H1 (cell line): ENCODE results near the gene ABHD13. TPM values are rescaled to one million over a fixed set of nuclear protein-coding genes. Genes with fewer than 3 reads are reported as not detected.

Experiments
- CTCF ChIA-PET: fragments of 300-600 bp; sonication (Branson Sonifier 250); formaldehyde crosslinking; loops from one replicate; lab custom pipeline; 2021; ENCODE audit not compliant: partially characterized antibody; lab: Charles Lee
- POLR2A ChIA-PET: fragments of 300-600 bp; sonication (Branson Sonifier 250); formaldehyde crosslinking; loops from one replicate; lab custom pipeline; 2021; ENCODE audit warnings: inconsistent platforms; ENCODE audit not compliant: partially characterized antibody; lab: Charles Lee
- DNase-seq, 2 experiments: peaks; one replicate each; pipeline versions ENCODE4 v3.0.0 to v3.0.0-alpha.2; 2010 to 2022; ENCODE audit warnings: low spot score in 2 of 2, low read depth in 1 of 2, mixed read lengths in 1 of 2
- FAIRE-seq: peaks from 2 replicates; lab custom pipeline; 2011; peaks lifted over from hg19 to GRCh38; lab: Jason Lieb, UNC
- H2AFZ ChIP-seq: 2 replicates; pipeline ENCODE4 v1.8.1; 2012; ENCODE audit warnings: low read length, inconsistent platforms
- H2AK5ac ChIP-seq: 2 replicates; pipeline ENCODE4 v1.6.1; 2013; ENCODE audit warnings: low read depth, low read length
- H2BK120ac ChIP-seq: replicated peaks from 2 replicates; pipeline ENCODE3; 2013; ENCODE audit warnings: low read depth, low read length, inconsistent platforms
- H2BK12ac ChIP-seq: 2 replicates; pipeline ENCODE4 v1.6.1; 2013; ENCODE audit warnings: low read depth, low read length
- H2BK15ac ChIP-seq: 2 replicates; pipeline ENCODE4 v1.6.1; 2013; ENCODE audit warnings: low read length
- H2BK20ac ChIP-seq: 2 replicates; pipeline ENCODE4 v1.6.1; 2013; ENCODE audit warnings: low read length
- H2BK5ac ChIP-seq: 2 replicates; pipeline ENCODE4 v1.6.1; 2013; ENCODE audit warnings: low read depth, low read length
- H3K14ac ChIP-seq: 2 replicates; pipeline ENCODE4 v1.6.1; 2013; ENCODE audit warnings: inconsistent platforms; ENCODE audit not compliant: insufficient read length
- H3K18ac ChIP-seq: 2 replicates; pipeline ENCODE4 v1.6.1; 2013; ENCODE audit warnings: low read length; ENCODE audit errors: extremely low read depth
- H3K23ac ChIP-seq: 2 replicates; pipeline ENCODE4 v1.6.1; 2013; ENCODE audit warnings: inconsistent platforms; ENCODE audit not compliant: insufficient read length
- H3K23me2 ChIP-seq: 2 replicates; pipeline ENCODE4 v1.6.1; 2013; ENCODE audit warnings: low read depth, low read length
- H3K27ac ChIP-seq: 2 replicates; pipeline ENCODE4 v1.6.1; 2011; ENCODE audit warnings: low read depth, low read length, inconsistent platforms
- H3K27me3 ChIP-seq, 4 experiments: replicated peaks in 1 of 4; 1 replicate in 1 of 4; 2 replicates in 3 of 4; pipeline versions ENCODE4 v1.6.1 to v1.8.1; 2011 to 2013; ENCODE audit warnings: low read length in 3 of 4, mild to moderate bottlenecking in 3 of 4, inconsistent platforms in 2 of 4, mixed read lengths in 2 of 4, moderate library complexity in 1 of 4; ENCODE audit not compliant: control insufficient read depth in 3 of 4, insufficient read depth in 3 of 4; ENCODE audit errors: extremely low read depth in 1 of 4
- H3K36me3 ChIP-seq, 4 experiments: 2 replicates each; pipeline versions ENCODE4 v1.6.1 to v1.8.1; 2011 to 2013; ENCODE audit warnings: mild to moderate bottlenecking in 4 of 4, low read length in 3 of 4, moderate library complexity in 2 of 4, control low read depth in 1 of 4, inconsistent platforms in 1 of 4; ENCODE audit not compliant: insufficient read depth in 4 of 4, control insufficient read depth in 2 of 4
- H3K4ac ChIP-seq: replicated peaks from 2 replicates; pipeline ENCODE3; 2013; ENCODE audit warnings: low read length, low read depth, mixed read lengths, inconsistent platforms; ENCODE audit not compliant: insufficient read length
- H3K4me1 ChIP-seq, 4 experiments: replicated peaks in 1 of 4; 1 replicate in 1 of 4; 2 replicates in 3 of 4; pipeline versions ENCODE4 v1.6.1 to v1.8.1; 2011 to 2013; ENCODE audit warnings: low read length in 3 of 4, inconsistent platforms in 2 of 4, mixed read lengths in 1 of 4; ENCODE audit not compliant: insufficient read depth in 4 of 4, control insufficient read depth in 3 of 4
- H3K4me2 ChIP-seq, 2 experiments: 2 replicates each; pipeline versions ENCODE4 v1.6.1 to v1.8.1; 2011 to 2013; ENCODE audit warnings: low read depth in 2 of 2, low read length in 2 of 2, control low read depth in 1 of 2, inconsistent platforms in 1 of 2, mild to moderate bottlenecking in 1 of 2; ENCODE audit not compliant: insufficient read depth in 1 of 2
- H3K4me3 ChIP-seq, 4 experiments: fragments of 200-600, 300-600 bp in 1 of 4; sonication (generic), shearing (Covaris generic), sonication (Bioruptor Twin) in 1 of 4; 2 replicates each; pipeline versions ENCODE4 v1.5.1 to v1.8.1; 2011 to 2016; ENCODE audit warnings: low read length in 4 of 4, low read depth in 3 of 4, control low read depth in 2 of 4, inconsistent platforms in 2 of 4, mild to moderate bottlenecking in 2 of 4, mixed read lengths in 1 of 4, moderate library complexity in 1 of 4; ENCODE audit not compliant: insufficient read depth in 2 of 4; ENCODE audit errors: extremely low read depth in 1 of 4
- H3K56ac ChIP-seq: replicated peaks from 2 replicates; pipeline ENCODE3; 2013; ENCODE audit warnings: low read depth, mild to moderate bottlenecking, mixed read lengths, low read length, inconsistent platforms; ENCODE audit not compliant: insufficient read length
- H3K79me1 ChIP-seq: 2 replicates; pipeline ENCODE4 v1.6.1; 2013; ENCODE audit warnings: low read depth, low read length, control low read depth
- H3K79me2 ChIP-seq, 2 experiments: 2 replicates each; pipeline versions ENCODE4 v1.6.1 to v1.8.1; 2012 to 2013; ENCODE audit warnings: low read length in 2 of 2, mild to moderate bottlenecking in 2 of 2, inconsistent platforms in 1 of 2; ENCODE audit not compliant: insufficient read depth in 2 of 2, control insufficient read depth in 1 of 2
- H3K9ac ChIP-seq, 4 experiments: replicated peaks in 1 of 4; 1 replicate in 1 of 4; 2 replicates in 3 of 4; pipeline versions ENCODE4 v1.6.1 to v1.8.1; 2011 to 2013; ENCODE audit warnings: low read depth in 3 of 4, low read length in 3 of 4, control low read depth in 2 of 4, mild to moderate bottlenecking in 2 of 4, moderate library complexity in 2 of 4, inconsistent platforms in 1 of 4; ENCODE audit errors: extremely low read depth in 1 of 4
- H3K9me3 ChIP-seq, 2 experiments: 2 replicates each; pipeline versions ENCODE4 v1.6.1 to v1.8.1; 2012 to 2013; ENCODE audit warnings: mild to moderate bottlenecking in 2 of 2, moderate library complexity in 2 of 2, control low read depth in 1 of 2, inconsistent platforms in 1 of 2, low read depth in 1 of 2, low read length in 1 of 2, mixed read lengths in 1 of 2; ENCODE audit not compliant: insufficient read depth in 2 of 2
- H4K20me1 ChIP-seq, 2 experiments: replicated peaks in 1 of 2; 2 replicates each; pipeline versions ENCODE3 to v1.8.1; 2011 to 2013; ENCODE audit warnings: inconsistent platforms in 2 of 2, low read length in 2 of 2, mild to moderate bottlenecking in 1 of 2; ENCODE audit not compliant: insufficient read depth in 2 of 2, control insufficient read depth in 1 of 2
- H4K5ac ChIP-seq: 2 replicates; pipeline ENCODE4 v1.6.1; 2013; ENCODE audit warnings: low read length, low read depth, mixed read lengths, inconsistent platforms; ENCODE audit not compliant: insufficient read length
- H4K8ac ChIP-seq: 2 replicates; pipeline ENCODE4 v1.8.0; 2013; ENCODE audit warnings: mild to moderate bottlenecking, moderate library complexity, low read length, inconsistent platforms; ENCODE audit not compliant: insufficient read depth; ENCODE audit errors: extremely low read depth
- H4K91ac ChIP-seq: replicated peaks from 2 replicates; pipeline ENCODE3; 2013; ENCODE audit warnings: low read length, mixed read lengths, inconsistent platforms; ENCODE audit not compliant: insufficient read length
- ATF2 ChIP-seq: IDR thresholded peaks from 2 replicates; pipeline ENCODE4 v1.6.1; 2012; ENCODE audit warnings: low read length, inconsistent platforms
- BACH1 ChIP-seq: IDR thresholded peaks from 2 replicates; pipeline ENCODE4 v1.6.1; 2012; ENCODE audit warnings: low read length, improper control_type of control experiment
- BCL11A ChIP-seq, 2 experiments: IDR thresholded peaks; one replicate each; pipeline ENCODE4 v1.6.1; 2011; ENCODE audit warnings: low read depth in 2 of 2, low read length in 2 of 2, mild to moderate bottlenecking in 2 of 2
- CREB1 ChIP-seq: IDR thresholded peaks from 2 replicates; pipeline ENCODE4 v1.6.1; 2012; ENCODE audit warnings: inconsistent platforms
- RNF2 ChIP-seq: fragments of 200-900, 300-1000 bp; sonication (generic); IDR thresholded peaks from 2 replicates; pipeline ENCODE4 v1.7.1; 2016; ENCODE audit warnings: borderline replicate concordance, low read depth, mild to moderate bottlenecking, antibody characterized with exemption, low read length; ENCODE audit not compliant: poor library complexity, severe bottlenecking; ENCODE audit errors: missing control alignments
- SAP30 ChIP-seq: fragments of 300-600 bp; sonication (generic); IDR thresholded peaks from 2 replicates; pipeline ENCODE4 v1.7.1; 2012; ENCODE audit warnings: low read length, moderate library complexity, mild to moderate bottlenecking, inconsistent platforms; ENCODE audit not compliant: insufficient read depth, insufficient replicate concordance
- SP1 ChIP-seq: IDR thresholded peaks from 2 replicates; pipeline ENCODE4 v1.6.1; 2011; ENCODE audit warnings: low read depth, low read length
- WGBS, 2 experiments: shearing (Covaris generic) in 1 of 2; methylation state at CpG; one replicate each; pipeline versions ENCODE4 v1.1.6 to v1.1.7; 2013 to 2015; ENCODE audit warnings: low lambda C conversion rate in 2 of 2, mixed read lengths in 2 of 2, inconsistent platforms in 1 of 2, low coverage in 1 of 2, missing lambda C conversion rate in 1 of 2; ENCODE audit not compliant: insufficient replicate concordance in 2 of 2, insufficient coverage in 1 of 2, insufficient read length in 1 of 2; ENCODE audit errors: extremely low coverage in 1 of 2, missing lambda C conversion rate in 1 of 2; 5-methylcytosine and 5-hydroxymethylcytosine counted together
- polyA plus RNA-seq, 7 experiments: library from polyadenylated mRNA; depleted of rRNA in 3 of 7; stranded (reverse) in 5 of 7; unstranded in 2 of 7; fragments of >200 nt in 5 of 7; fragments of 200-250 nt in 2 of 7; gene quantifications; 1 replicate in 5 of 7; 2 replicates in 1 of 7; 4 replicates in 1 of 7; pipeline versions ENCODE4 v1.2.1 to v1.2.3, GENCODE V29; 2011 to 2013; ENCODE audit warnings: missing spikeins in 2 of 7, mixed read lengths in 2 of 7
- total RNA-seq: library from RNA; stranded (reverse); fragmentation: NEBNext Ultra II Directional; extraction: Animal tissue kit (Norgen Biotek cat#: 25700); gene quantifications from 2 replicates; pipeline ENCODE4 v1.2.1, GENCODE V29; 2021
- TF ChIP-seq, protein P1 (sequence below): IDR thresholded peaks from 2 replicates; pipeline ENCODE4 v1.6.1; 2012; ENCODE audit warnings: inconsistent platforms
- TF ChIP-seq, protein P2 (sequence below), 3 experiments: IDR thresholded peaks; 1 replicate in 2 of 3; 2 replicates in 1 of 3; pipeline versions ENCODE4 v1.5.1 to v1.6.1; 2011; ENCODE audit warnings: low read length in 3 of 3, mild to moderate bottlenecking in 3 of 3, inconsistent platforms in 2 of 3, low read depth in 1 of 3, moderate library complexity in 1 of 3; ENCODE audit not compliant: insufficient read depth in 1 of 3; ENCODE audit errors: control extremely low read depth in 1 of 3

The ABHD13 gene
- total and polyA plus RNA-seq, 2 of the 8 experiments (the other 6 are each of a cell fraction or from before 2014, with no cell fraction given): 3.5 to 6.6 TPM

DNA sequence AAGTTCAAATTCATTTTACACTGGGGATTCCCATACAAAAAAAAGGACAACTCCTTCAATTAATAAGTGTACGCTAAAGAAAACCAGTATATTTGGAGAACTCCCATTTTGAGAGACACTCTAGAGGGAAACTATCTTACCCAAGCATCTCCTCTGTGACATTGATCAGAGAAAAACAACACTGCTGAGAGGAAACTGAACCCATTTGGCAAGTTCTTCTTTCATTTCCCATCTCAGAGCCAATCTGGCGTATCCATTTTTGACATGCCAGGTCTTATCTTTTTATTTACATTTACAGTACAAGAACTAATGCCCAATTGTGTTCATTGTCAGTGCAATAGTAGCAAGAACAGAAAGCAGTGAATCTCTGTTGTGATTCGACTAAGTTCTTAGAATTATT lies 33.0 kb upstream of the ABHD13 start:
- no peak overlapping the region for H3K14ac ChIP-seq
- H4K8ac ChIP-seq: no peak overlapping the region
- no peak overlapping the region for H2AFZ ChIP-seq
- no peak overlapping the region for H2BK120ac ChIP-seq
- no peak overlapping the region for H3K23ac ChIP-seq
- H3K9ac ChIP-seq: no peak overlapping the region
- H3K23me2 ChIP-seq: no peaks in the 10 kb centered on the region
- H3K4me1 ChIP-seq: no peaks in the 10 kb centered on the region
- no peak for FAIRE-seq
- ChIA-PET CTCF (interaction anchor here (0.9 kb wide), 2 partner anchors 9 to 26 kb away, joined by 3 read pairs; no protein-coding TSS in a partner anchor), POLR2A (no interaction called here)
- no peaks in the 10 kb centered on the region for H3K79me1 ChIP-seq
- no peaks in the 10 kb centered on the region for H3K27me3 ChIP-seq
- no peak overlapping the region for H3K18ac ChIP-seq
- no peaks in the 10 kb centered on the region for H3K79me2 ChIP-seq
- H3K4ac ChIP-seq: no peak overlapping the region
- no peak overlapping the region for H3K56ac ChIP-seq
- no peak overlapping the region for H2BK15ac ChIP-seq
- H3K36me3 ChIP-seq: no peaks in the 10 kb centered on the region
- no peak overlapping the region for H4K91ac ChIP-seq
- H4K5ac ChIP-seq: no peak overlapping the region
- H2BK5ac ChIP-seq: no peak overlapping the region
- no peak overlapping the region for H3K4me3 ChIP-seq
- H2BK12ac ChIP-seq: no peak overlapping the region
- H2BK20ac ChIP-seq: no peak overlapping the region
- no peak overlapping the region for H3K4me2 ChIP-seq
- H2AK5ac ChIP-seq: no peak overlapping the region
- H3K27ac ChIP-seq: no peak overlapping the region
- no peaks in the 10 kb centered on the region for H4K20me1 ChIP-seq
- no peak for DNase-seq
- no peaks in the 10 kb centered on the region for H3K9me3 ChIP-seq
- 81% methylated on average over 3 of the region's 3 CpGs; no CpG with 5 or more reads in 1 of the 2 experiments for WGBS, 2 experiments
- TF ChIP-seq CREB1 (no peak), BACH1 (no peak), RNF2 (no peak), SAP30 (no peak), BCL11A (IDR thresholded peaks at IDR 0.05; ENCODE audit: low read depth in 2 of 2, low read length in 2 of 2) (no peak), SP1 (no peak), ATF2 (no peak)
- TF ChIP-seq, protein P1, sequence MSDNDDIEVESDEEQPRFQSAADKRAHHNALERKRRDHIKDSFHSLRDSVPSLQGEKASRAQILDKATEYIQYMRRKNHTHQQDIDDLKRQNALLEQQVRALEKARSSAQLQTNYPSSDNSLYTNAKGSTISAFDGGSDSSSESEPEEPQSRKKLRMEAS: no peak
- TF ChIP-seq, protein P2, sequence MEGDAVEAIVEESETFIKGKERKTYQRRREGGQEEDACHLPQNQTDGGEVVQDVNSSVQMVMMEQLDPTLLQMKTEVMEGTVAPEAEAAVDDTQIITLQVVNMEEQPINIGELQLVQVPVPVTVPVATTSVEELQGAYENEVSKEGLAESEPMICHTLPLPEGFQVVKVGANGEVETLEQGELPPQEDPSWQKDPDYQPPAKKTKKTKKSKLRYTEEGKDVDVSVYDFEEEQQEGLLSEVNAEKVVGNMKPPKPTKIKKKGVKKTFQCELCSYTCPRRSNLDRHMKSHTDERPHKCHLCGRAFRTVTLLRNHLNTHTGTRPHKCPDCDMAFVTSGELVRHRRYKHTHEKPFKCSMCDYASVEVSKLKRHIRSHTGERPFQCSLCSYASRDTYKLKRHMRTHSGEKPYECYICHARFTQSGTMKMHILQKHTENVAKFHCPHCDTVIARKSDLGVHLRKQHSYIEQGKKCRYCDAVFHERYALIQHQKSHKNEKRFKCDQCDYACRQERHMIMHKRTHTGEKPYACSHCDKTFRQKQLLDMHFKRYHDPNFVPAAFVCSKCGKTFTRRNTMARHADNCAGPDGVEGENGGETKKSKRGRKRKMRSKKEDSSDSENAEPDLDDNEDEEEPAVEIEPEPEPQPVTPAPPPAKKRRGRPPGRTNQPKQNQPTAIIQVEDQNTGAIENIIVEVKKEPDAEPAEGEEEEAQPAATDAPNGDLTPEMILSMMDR (IDR thresholded peaks at IDR 0.05; ENCODE audit: control extremely low read depth in 1 of 3, insufficient read depth in 1 of 3, low read depth in 1 of 3, low read length in 3 of 3): no peak
